Left ventricle myocardium inferior (tissue), 1 donor: ENCODE data around the gene RNF19B. TPM values are rescaled to one million over a fixed set of nuclear protein-coding genes. Genes with fewer than 3 reads are reported as not detected.

Experiments used
- DNase-seq: peaks from one replicate; pipeline ENCODE4 v3.0.0-alpha.2; 2020
- H3K27ac ChIP-seq: fragments of 200-600 bp; replicated peaks from 2 replicates; pipeline ENCODE4 v1.8.0; 2021
- H3K27me3 ChIP-seq: fragments of 200-600 bp; 2 replicates; pipeline ENCODE4 v1.8.0; 2021; ENCODE audit warnings: low read depth
- H3K36me3 ChIP-seq: fragments of 200-600 bp; 2 replicates; pipeline ENCODE4 v1.8.0; 2021
- H3K4me1 ChIP-seq: fragments of 200-600 bp; 2 replicates; pipeline ENCODE4 v1.8.0; 2021
- H3K4me3 ChIP-seq: fragments of 200-600 bp; 2 replicates; pipeline ENCODE4 v1.8.0; 2021; ENCODE audit warnings: mild to moderate bottlenecking, moderate library complexity
- H3K9me3 ChIP-seq: fragments of 200-600 bp; replicated peaks from 2 replicates; pipeline ENCODE4 v1.8.0; 2021
- CTCF ChIP-seq: fragments of 200-600 bp; IDR thresholded peaks from 2 replicates; pipeline ENCODE4 v1.8.0; 2021; ENCODE audit warnings: antibody characterized with exemption, mild to moderate bottlenecking, borderline replicate concordance
- intact Hi-C: fragments of 100-400 bp; cut with micrococcal nuclease; formaldehyde crosslinking; loops from one replicate; pipeline ENCODE4 v1.11.0; 2022
- total RNA-seq: library from RNA; stranded (reverse); fragmentation: NEBNext Ultra II Directional; extraction: Animal tissue kit (Norgen Biotek cat#: 25700); gene quantifications from one replicate; pipeline ENCODE4 v1.2.1, GENCODE V29; 2021
- donor health status: DM: no; HTN: yes; CAD: no; lungs with severe emphysema.

The RNF19B gene
- total RNA-seq, 1 donor from 2014 or later, result 15.4 TPM

GRCh38 chr1:32991386-32991785, 26.8 kb upstream of the RNF19B start:
- TF ChIP-seq CTCF, result no peak
- Histone ChIP-seq H3K4me1 (peaks cover 52% of the 10 kb centered on the region), H3K27me3 (no peaks in the 10 kb centered on the region), H3K27ac (peak overlapping the region; percentile 72), H3K4me3 (no peak overlapping the region), H3K9me3 (no peaks in the 10 kb centered on the region), H3K36me3 (no peaks in the 10 kb centered on the region)
- intact Hi-C loops, result no loop called here
- no peak for DNase-seq

GRCh38 chr1:32990887-32991286, 26.3 kb upstream of the RNF19B start:
- Histone ChIP-seq H3K4me3 (no peak overlapping the region), H3K9me3 (no peaks in the 10 kb centered on the region), H3K4me1 (peaks cover 52% of the 10 kb centered on the region), H3K27me3 (no peaks in the 10 kb centered on the region), H3K36me3 (no peaks in the 10 kb centered on the region), H3K27ac (no peak overlapping the region)
- intact Hi-C loops, result no loop called here
- no peak for TF ChIP-seq CTCF
- no peak for DNase-seq

- no peaks in the 10 kb centered on the region for H3K27me3 ChIP-seq
- H3K27ac ChIP-seq, result peak overlapping the region; percentile 78
- intact Hi-C loops, result no loop called here
- no peaks in the 10 kb centered on the region for H3K9me3 ChIP-seq
- H3K4me1 ChIP-seq, result peaks cover 53% of the 10 kb centered on the region
- DNase-seq, result peak; percentile 70
- no peak for TF ChIP-seq CTCF
- H3K4me3 ChIP-seq, result peak overlapping the region; percentile 0
- H3K36me3 ChIP-seq, result no peaks in the 10 kb centered on the region
Observed at GRCh38 chr1:32989160-32990050, 24.8 kb upstream of the RNF19B start.

GRCh38 chr1:32988665-32989064, 24.1 kb upstream of the RNF19B start:
- DNase-seq, result no peak
- Histone ChIP-seq H3K4me3 (no peak overlapping the region), H3K27me3 (no peaks in the 10 kb centered on the region), H3K27ac (peak overlapping the region; percentile 78), H3K9me3 (no peaks in the 10 kb centered on the region), H3K4me1 (peaks cover 54% of the 10 kb centered on the region), H3K36me3 (no peaks in the 10 kb centered on the region)
- TF ChIP-seq CTCF, result no peak
- intact Hi-C loops, result no loop called here

- H3K9me3 ChIP-seq, result no peaks in the 10 kb centered on the region
- no peak overlapping the region for H3K27ac ChIP-seq
- no peaks in the 10 kb centered on the region for H3K27me3 ChIP-seq
- H3K4me1 ChIP-seq, result peaks cover 40% of the 10 kb centered on the region
- intact Hi-C loops, result no loop called here
- TF ChIP-seq CTCF, result no peak
- no peaks in the 10 kb centered on the region for H3K36me3 ChIP-seq
- no peak overlapping the region for H3K4me3 ChIP-seq
- no peak for DNase-seq
Observed at GRCh38 chr1:32985226-32985625, 20.6 kb upstream of the RNF19B start.
